ENCODE data around the gene RPL26.
"Not testable (repeated sequence)": the region's sequence is repeated elsewhere in the genome, so short reads cannot be mapped to it uniquely, and the experiment has no call there.

Gene RPL26

GRCh38 chr17:8366231-8366630 is 16.8 kb downstream of the RPL26 start:
- no peak for DNase-seq (ENCODE audit: low read depth in 2 of 2)

DNA sequence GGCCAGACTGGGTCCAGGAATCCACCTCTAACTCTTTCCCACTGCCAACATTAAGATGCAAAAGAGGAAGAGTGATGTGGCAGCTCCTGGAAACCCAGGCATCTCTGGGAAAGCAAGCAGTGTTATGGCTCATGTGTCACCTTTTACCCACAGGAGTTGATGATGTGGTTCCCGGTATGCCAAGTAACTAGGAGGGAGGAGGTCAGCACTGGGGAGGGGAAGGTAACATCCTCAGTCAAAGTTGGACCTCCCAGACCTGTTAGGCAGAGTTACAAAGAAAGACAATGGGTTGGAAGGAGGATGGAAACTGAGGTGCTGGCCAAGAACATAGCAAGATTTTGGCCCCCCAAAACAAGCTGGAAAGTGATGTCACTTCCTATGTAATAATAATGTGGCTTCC is 17.9 kb downstream of the RPL26 start:
- no peak for DNase-seq (ENCODE audit: low read depth in 2 of 2)

DNA sequence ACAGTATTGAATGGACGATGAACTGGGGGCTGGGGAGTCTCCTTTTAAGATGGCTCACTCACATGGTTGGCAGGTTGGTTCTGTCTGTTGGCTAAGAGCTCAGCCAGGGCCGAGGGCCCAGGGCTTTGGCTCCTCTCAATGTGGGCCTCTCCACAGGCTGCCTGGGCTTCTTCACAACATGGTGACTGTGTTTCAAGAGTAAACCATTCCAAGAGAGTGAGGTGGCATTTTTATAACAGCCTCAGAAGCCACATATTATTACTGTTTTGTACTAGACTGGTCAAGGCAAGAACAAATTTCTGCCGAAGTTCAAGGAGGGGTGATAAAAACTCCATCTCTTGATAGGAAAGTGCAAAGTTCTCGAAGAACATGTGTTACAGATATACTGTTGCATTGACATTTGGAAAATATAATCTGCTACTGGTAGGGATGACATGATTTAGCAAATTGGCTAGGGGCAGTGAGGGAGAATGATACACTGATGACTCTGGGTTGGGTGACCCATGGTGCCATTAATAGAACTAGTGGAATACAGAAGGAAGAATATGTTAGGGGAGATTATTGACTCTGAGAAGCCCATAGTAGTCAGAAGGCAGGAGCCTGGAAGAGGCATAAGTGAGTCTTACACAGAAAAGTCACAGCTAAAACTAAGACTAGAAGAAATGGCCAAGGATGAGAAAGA is 20.2 kb downstream of the RPL26 start:
- DNase-seq (ENCODE audit: low read depth in 2 of 2): no peak

DNA sequence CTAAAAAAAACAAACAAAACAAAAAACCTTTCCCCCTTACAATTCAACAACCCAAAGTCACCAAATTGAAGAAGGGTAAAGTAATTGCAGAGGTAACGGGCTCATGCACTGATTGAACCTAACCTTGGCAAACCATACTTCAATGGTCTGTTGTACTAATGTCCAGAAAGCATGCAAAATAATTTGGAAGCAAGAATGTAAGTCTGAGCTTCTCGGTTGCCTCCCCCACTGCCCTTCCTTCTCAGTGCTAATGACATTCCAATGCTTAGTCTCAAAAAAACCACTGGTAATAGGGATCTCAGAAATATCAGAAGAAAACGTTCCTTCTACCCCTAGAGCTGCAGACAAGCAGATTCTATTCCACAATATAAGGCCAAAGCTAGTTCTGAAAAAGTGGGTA is 22.2 kb downstream of the RPL26 start:
- DNase-seq (ENCODE audit: low read depth in 2 of 2): no peak

DNA sequence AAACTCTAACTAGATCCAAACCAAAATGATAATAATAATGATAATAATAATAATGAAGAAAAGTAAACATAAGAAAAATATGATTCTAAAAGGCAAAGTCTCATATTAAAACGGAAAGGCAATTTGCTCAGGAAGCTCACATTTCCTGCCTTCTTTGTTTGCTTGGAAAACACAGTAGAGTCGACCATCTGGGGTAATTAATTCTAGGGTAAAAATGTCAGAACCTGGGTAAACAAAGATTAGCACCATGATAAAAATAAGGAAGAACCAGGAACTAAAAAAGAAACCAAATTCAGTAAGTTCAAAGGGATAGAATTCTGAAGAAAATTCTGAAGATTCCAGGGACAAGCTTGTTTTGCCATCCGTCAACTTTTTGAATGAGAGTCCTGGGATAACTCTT is 22.7 kb downstream of the RPL26 start:
- no peak for DNase-seq (ENCODE audit: low read depth in 2 of 2)

GRCh38 chr17:8359769-8360168 is 23.2 kb downstream of the RPL26 start:
- DNase-seq (ENCODE audit: low read depth in 2 of 2): no peak

GRCh38 chr17:8357910-8358309 is 25.1 kb downstream of the RPL26 start:
- DNase-seq (ENCODE audit: low read depth in 2 of 2): no peak

GRCh38 chr17:8354236-8354635 is 28.8 kb downstream of the RPL26 start:
- no peak for DNase-seq (ENCODE audit: low read depth in 2 of 2)

- DNase-seq (ENCODE audit: low read depth in 2 of 2): no peak
These were observed 29.3 kb downstream of the RPL26 start for GRCh38 chr17:8353736-8354135.

DNA sequence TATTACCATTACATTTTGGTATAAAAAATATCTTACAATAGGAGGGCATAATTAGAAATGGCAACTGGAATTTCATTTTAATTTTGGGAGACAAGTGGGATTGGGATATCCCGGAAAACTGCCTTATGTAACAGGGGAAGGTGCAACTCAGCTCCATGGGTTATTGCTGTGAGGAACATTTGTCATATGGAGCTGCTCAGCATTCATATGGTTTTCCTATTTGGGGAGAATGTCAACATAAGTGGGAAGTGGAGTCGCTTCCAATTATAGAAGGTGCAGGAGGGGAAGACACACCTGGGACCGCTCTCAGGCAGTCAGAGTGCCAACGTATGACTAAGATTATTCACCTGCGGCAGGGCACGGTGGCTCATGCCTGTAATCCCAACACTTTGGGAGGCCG is 32.7 kb downstream of the RPL26 start:
- DNase-seq (ENCODE audit: low read depth in 2 of 2): no peak

DNA sequence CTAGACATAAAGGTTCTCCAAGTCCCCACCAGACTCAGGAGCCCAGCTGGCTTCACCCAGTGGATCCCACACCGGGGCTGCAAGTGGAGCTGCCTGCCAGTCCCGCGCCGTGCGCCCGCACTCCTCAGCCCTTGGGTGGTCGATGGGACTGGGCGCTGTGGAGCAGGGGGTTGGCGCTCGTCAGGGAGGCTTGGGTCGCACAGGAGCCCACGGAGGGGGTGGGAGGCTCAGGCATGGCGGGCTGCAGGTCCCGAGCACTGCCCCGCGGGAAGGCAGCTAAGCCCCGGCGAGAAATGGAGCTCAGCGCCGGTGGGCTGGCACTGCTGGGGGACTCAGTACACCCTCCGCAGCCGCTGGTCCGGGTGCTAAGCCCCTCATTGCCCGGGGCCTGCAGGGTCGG is 36.0 kb downstream of the RPL26 start:
- DNase-seq (ENCODE audit: low read depth in 2 of 2): not testable (repeated sequence)

DNA sequence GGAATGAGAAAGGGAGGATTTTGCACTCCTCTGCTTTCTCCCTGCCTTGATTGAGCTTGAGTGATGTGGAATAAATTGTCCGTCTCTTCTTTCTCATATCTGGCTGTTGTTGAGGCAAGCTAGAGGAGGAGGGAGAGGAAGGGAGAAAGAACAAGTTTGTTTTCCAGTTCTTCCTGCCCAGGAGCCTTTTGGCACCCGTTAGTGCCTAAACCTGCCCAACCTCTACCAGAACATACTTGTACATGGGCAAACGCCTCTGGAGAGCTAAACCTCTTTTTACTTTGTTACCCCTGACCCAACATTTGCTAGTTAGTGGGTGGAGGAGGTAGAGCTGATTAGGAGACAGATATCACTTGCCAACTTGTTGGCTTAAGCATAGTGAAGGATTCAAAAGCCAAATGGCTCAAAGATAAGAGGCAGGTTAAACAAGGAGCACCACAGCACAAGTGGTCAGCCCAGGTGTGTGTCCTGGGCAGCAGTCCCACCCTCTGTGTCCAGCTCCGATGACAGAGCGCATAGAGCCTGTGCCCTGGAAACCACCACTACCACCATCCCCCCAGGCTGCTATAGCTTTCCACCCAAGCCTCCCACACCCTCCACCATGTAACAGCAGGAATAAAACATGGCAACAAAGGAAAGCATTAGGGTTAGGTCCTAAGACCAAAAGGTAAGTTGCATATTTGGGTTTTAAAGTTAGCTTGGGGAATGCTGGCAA is 36.9 kb downstream of the RPL26 start:
- no peak for DNase-seq (ENCODE audit: low read depth in 2 of 2)

DNA sequence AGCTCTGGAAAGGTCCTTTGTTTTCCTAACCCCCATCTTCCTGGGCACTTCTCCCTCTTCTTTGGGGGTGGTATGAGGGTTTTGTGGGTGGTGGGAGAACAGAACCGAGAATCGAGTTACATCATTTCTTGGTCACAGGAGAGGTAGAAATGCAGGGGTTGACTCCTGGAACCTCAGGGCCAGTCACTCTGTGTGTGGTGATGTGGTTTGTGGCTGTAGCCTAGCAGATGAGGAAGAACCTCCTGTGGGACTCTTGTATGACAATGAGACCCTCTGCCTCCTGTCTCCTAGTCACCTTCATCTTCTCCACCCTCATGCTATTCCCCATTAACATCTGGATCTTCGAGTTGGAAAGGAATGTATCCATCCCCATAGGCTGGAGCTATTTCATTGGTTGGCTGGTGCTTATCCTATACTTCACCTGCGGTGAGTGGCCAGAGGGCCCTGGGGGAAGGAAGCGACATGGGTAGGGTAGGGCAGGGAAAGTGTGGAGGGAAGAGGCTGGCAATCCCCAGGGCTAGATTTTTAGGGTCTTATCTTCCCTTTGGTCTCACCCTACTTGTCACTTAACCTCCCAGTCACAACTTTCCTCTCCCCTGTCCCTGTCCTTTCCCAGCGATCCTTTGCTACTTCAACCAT is 37.8 kb downstream of the RPL26 start:
- DNase-seq (ENCODE audit: low read depth in 2 of 2): peak in 1 of 2 donors; percentile 4

DNA sequence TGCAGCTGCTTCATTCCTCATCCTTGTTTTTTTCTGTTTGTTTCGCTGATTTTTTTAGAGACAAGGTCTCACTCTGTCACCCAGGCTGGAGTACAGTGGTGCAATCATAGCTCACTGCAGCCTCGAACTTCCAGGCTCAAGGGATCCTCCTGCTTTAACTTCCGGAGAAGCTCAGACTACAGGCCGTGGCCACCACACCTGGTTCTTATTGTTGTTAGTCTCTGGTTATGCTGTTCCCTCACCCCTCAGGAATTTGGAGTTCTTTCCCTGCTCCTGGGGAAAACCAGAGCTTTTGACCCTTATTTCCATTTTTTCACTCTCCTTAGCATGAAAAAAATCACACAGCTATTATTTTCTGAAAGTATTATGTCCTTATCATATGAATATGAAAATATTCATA is 41.5 kb downstream of the RPL26 start:
- no peak for DNase-seq (ENCODE audit: low read depth in 2 of 2)

DNA sequence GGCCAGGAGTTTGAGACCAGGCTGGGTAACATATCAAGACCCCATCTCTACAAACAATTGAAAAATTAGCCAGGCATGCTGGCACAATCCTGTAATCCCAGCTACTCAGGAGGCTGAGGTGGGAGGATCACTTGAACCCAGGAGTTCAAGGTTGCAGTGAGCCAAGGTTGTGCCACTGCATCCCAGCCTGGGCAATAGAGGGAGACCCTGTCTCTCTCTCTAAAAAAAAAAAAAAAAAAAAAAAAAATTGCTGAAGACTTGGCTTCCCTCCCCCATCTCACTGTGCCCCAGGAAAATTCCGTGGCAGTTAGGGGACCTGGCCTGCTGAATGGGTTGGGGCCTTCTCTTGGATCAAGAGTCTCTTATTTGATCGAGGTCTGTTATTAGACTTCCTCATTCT is 43.5 kb downstream of the RPL26 start, which contains the start of gene ODF4:
TSS of gene ODF4 (plus strand) at position 301 of the 400 bp plus-strand sequence. CDS start 212 bp downstream, outside the sequence.
- no peak for DNase-seq (ENCODE audit: low read depth in 2 of 2)

- DNase-seq (ENCODE audit: low read depth in 2 of 2): no peak
These were observed 44.2 kb downstream of the RPL26 start for GRCh38 chr17:8338753-8339140.

- DNase-seq (ENCODE audit: low read depth in 2 of 2): no peak
These were observed 44.9 kb downstream of the RPL26 start for GRCh38 chr17:8337802-8338752.

GRCh38 chr17:8333281-8333680 is 49.7 kb downstream of the RPL26 start:
- DNase-seq (ENCODE audit: low read depth in 2 of 2): no peak

GRCh38 chr17:8332688-8333087 is 50.3 kb downstream of the RPL26 start:
- DNase-seq (ENCODE audit: low read depth in 2 of 2): no peak

GRCh38 chr17:8332128-8332527 is 50.9 kb downstream of the RPL26 start:
- no peak for DNase-seq (ENCODE audit: low read depth in 2 of 2)
